Suprapubic skin (tissue), 3 donors: ENCODE measurements around the gene CNOT4.

ENCODE experiments used
- CTCF ChIP-seq, 2 donors: fragments of 200-600 bp in 1 of 2; fragments of 450-650 bp in 1 of 2; sonication (generic) in 1 of 2; IDR thresholded peaks; one replicate each; pipeline ENCODE4 v1.5.1; 2016 to 2019; ENCODE audit warnings: antibody characterized with exemption in 2 of 2, mild to moderate bottlenecking in 1 of 2, moderate library complexity in 1 of 2
- POLR2A ChIP-seq, 2 donors: fragments of 450-650 bp; IDR thresholded peaks; one replicate each; pipeline ENCODE4 v1.6.1; 2017; ENCODE audit warnings: antibody characterized with exemption in 2 of 2, mild to moderate bottlenecking in 2 of 2, moderate library complexity in 2 of 2

- TF ChIP-seq CTCF (IDR thresholded peaks at IDR 0.05): no peak
- no peak for TF ChIP-seq POLR2A (IDR thresholded peaks at IDR 0.05)
Measured at GRCh38 chr7:135420786-135421185, 89.1 kb downstream of the CNOT4 start.
